BLaER1 treated with 17β-estradiol and CSF1 and Interleukin-3, amounts not matched to agents 10 nM and 100 nM (cell line): ENCODE measurements around the gene CENPM.
"Not testable (repeated sequence)": the region's sequence is repeated elsewhere in the genome, so short reads cannot be mapped to it uniquely, and the experiment has no call there.

Experiments used
- H3K27ac ChIP-seq, 11 experiments: shearing (Covaris generic); formaldehyde crosslinking; 2 replicates each; pipeline ENCODE4 v1.8.1; 2022
- H3K27me3 ChIP-seq, 11 experiments: shearing (Covaris generic); formaldehyde crosslinking; 2 replicates each; pipeline ENCODE4 v1.8.1; 2022
- H3K36me3 ChIP-seq, 11 experiments: shearing (Covaris generic); formaldehyde crosslinking; 2 replicates each; pipeline ENCODE4 v1.8.1; 2022
- H3K4me1 ChIP-seq, 10 experiments: shearing (Covaris generic); formaldehyde crosslinking; 2 replicates each; pipeline ENCODE4 v1.8.1; 2022
- H3K4me2 ChIP-seq, 11 experiments: shearing (Covaris generic); formaldehyde crosslinking; 2 replicates each; pipeline ENCODE4 v1.8.1; 2022
- H3K4me3 ChIP-seq, 10 experiments: shearing (Covaris generic); formaldehyde crosslinking; 2 replicates each; pipeline ENCODE4 v1.8.1; 2022
- H3K9ac ChIP-seq, 11 experiments: shearing (Covaris generic); formaldehyde crosslinking; 2 replicates each; pipeline ENCODE4 v1.8.1; 2022
- H3K9me3 ChIP-seq, 11 experiments: shearing (Covaris generic); formaldehyde crosslinking; replicated peaks in 1 of 11; 2 replicates each; pipeline ENCODE4 v1.8.1; 2022
- H4K20me1 ChIP-seq, 11 experiments: shearing (Covaris generic); formaldehyde crosslinking; 2 replicates each; pipeline ENCODE4 v1.8.1; 2022
- Cebpa-rat ChIP-seq, 11 experiments: shearing (Covaris generic); IDR thresholded peaks; 2 replicates each; pipeline ENCODE4 v1.8.1; 2022

CENPM gene

DNA sequence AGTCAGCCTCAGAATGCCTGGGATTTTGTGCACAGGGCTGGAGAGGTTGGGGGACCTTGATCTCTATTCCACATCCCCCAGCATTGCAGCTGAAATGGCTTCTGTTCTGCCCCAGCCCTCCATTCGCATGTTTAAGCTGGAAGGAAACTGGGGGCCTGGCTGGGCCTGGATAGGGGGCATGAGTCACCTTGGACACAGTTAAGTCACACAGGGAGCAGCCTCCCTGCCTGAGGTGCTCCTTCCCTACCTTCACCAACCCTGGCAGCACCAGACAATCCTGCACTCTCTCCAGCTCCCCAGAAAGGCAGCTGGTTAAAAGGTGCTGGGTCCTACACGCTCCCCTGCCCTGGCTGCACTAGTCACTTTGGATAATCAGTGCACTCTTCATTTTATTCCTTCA lies 5.8 kb upstream of the CENPM start:
- Histone ChIP-seq H4K20me1 (0 out of 22 replicates have a peak, but pooled peaks cover 0 to 10% (median 0%) of the 10 kb centered on the region in 11 experiments), H3K4me2 (peak overlapping the region; percentile 29 to 99 (median 72); a peak in 21 of 22 replicates), H3K9me3 (no peaks in the 10 kb centered on the region), H3K27me3 (no peaks in the 10 kb centered on the region), H3K9ac (0 out of 22 replicates have a peak overlapping the region, but pooled peaks of 1 of the 11 experiments have one; percentile 2), H3K36me3 (no peaks in the 10 kb centered on the region), H3K27ac (0 out of 22 replicates have a peak overlapping the region, but pooled peaks of 2 of the 11 experiments have one; percentile 11 to 31), H3K4me1 (peaks cover 24 to 68% (median 59%) of the 10 kb centered on the region in 10 experiments), H3K4me3 (no peak overlapping the region)
- TF ChIP-seq Cebpa-rat (IDR thresholded peaks at IDR 0.05), result no peak

DNA sequence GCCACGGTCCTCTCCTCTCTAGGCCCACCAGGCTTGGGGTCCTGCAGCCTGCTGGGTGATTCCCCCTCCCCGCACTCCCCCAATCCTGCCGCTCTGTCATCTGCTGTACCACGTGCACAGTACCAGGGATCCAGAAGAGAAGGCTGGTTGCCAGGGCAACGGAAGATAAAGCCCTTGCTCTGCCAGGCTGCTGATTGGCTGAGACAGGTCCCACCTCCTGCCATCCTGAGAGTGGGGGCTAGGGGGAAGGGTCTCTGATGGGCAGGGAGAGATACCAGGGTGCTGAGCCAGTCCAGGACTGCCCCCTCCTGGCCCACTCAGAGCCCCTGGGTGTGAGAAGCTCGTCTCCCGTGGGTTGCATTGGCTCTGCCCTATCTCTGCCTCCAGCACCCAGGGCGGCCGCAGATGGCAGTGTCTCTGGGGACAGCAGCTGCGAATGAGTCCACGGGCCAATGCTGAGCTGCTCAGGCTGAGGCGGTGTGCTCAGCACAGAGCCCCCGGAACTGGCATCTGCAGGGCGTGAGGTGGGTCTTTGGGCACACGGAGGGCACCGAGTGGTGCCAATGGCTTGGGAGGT lies 5.0 kb upstream of the CENPM start, which contains the start of gene SMIM45:
Gene SMIM45 (plus strand): TSS at position 253 of the 577 bp plus-strand sequence.
- Histone ChIP-seq H3K4me2 (peak within 1 kb of the TSS; percentile 29 to 99 (median 72)), H3K4me1 (peaks cover 30 to 71% (median 66%) of the 10 kb centered on the region in 10 experiments)

DNA sequence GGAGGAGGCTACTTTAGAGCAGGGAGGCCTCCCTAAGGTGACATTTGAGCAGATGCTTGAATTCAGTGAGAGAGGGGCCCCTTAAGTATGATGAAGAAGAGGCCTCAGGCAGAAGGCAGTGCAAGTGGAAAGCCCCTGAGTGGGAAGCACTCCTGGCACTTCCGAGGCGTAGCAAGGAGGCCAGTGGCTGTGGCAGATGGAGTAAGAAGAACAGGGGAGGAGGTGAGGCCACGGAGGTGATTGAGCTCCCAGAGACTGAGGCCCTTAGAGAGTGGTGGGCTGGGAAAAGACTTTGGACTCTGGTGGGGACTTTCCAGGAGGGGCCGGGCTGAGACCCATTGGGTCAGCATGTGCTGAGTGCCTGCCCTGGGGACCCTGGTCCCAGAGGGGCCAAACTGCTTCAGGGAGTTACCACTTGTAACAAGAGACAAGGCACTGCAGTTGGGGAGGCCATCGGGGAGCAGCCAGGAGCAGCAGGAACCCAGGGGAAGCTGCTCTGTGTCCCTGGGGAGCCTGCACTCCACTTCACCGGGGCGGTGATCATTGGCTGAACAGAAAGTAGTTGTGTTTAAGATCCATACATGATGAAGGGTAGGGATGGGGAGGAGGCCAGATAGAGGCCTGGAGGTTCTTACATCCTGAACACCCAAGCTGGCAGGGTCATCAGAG lies 2.5 kb upstream of the CENPM start:
- Histone ChIP-seq H3K9ac (peak overlapping the region in 9 of 11 experiments; percentile 13 to 64 (median 58); a peak in 16 of 22 replicates), H3K36me3 (peaks cover 0 to 10% (median 7%) of the 10 kb centered on the region in 11 experiments; a peak in 10 of 22 replicates), H3K4me3 (peak overlapping the region in 1 of 10 experiments; percentile 13; a peak in 1 of 20 replicates), H4K20me1 (0 out of 22 replicates have a peak, but pooled peaks cover 0 to 10% (median 0%) of the 10 kb centered on the region in 11 experiments), H3K9me3 (no peaks in the 10 kb centered on the region), H3K27me3 (no peaks in the 10 kb centered on the region), H3K4me1 (peaks cover 45 to 89% (median 82%) of the 10 kb centered on the region in 10 experiments), H3K4me2 (peak overlapping the region; percentile 18 to 99 (median 95)), H3K27ac (peak overlapping the region in 8 of 11 experiments; percentile 7 to 62 (median 34); a peak in 10 of 22 replicates)
- no peak for TF ChIP-seq Cebpa-rat (IDR thresholded peaks at IDR 0.05)

More for the DNA sequence above, 5.0 kb upstream of the CENPM start, which contains the start of gene SMIM45:
- H4K20me1 ChIP-seq, result 0 out of 22 replicates have a peak, but pooled peaks cover 0 to 10% (median 0%) of the 10 kb centered on the region in 11 experiments
- no peaks in the 10 kb centered on the region for H3K36me3 ChIP-seq
- H3K4me3 ChIP-seq, result no peak within 1 kb of the TSS
- no peaks in the 10 kb centered on the region for H3K27me3 ChIP-seq
- peak within 1 kb of the TSS in 5 of 11 experiments; percentile 2 to 50 (median 12); a peak in 2 of 22 replicates for H3K9ac ChIP-seq
- no peak for TF ChIP-seq Cebpa-rat (IDR thresholded peaks at IDR 0.05)
- H3K27ac ChIP-seq, result peak within 1 kb of the TSS in 2 of 11 experiments; percentile 11 to 31; a peak in 1 of 22 replicates
- H3K9me3 ChIP-seq, result no peaks in the 10 kb centered on the region

DNA sequence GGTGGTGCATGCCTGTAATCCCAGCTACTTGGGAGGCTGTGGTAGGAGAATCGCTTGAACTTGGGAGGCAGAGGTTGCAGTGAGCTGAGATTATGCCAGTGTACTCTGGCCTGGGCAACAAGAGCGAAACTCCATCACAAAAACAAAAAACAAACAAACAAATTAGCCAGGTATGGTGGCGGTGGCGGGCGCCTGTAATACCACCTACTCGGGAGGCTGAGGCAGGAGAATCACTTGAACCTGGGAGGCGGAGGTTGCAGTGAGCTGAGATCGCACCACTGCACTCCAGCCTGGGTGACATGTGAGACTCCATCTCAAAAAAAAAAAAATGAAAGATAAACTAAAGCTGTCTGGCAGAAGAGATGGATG lies 2.0 kb upstream of the CENPM start:
- H3K9me3 ChIP-seq, H3K4me3 ChIP-seq, H3K27me3 ChIP-seq: not testable (repeated sequence)
- Histone ChIP-seq H3K4me2 (peak overlapping the region; percentile 18 to 99 (median 95); a peak in 21 of 22 replicates), H3K9ac (peak overlapping the region in 5 of 11 experiments; percentile 13 to 64 (median 58); a peak in 6 of 22 replicates), H3K36me3 (peaks cover 0 to 15% (median 12%) of the 10 kb centered on the region in 11 experiments; a peak in 10 of 22 replicates), H3K4me1 (peaks cover 46 to 91% (median 86%) of the 10 kb centered on the region in 10 experiments), H4K20me1 (0 out of 22 replicates have a peak, but pooled peaks cover 0 to 10% (median 0%) of the 10 kb centered on the region in 11 experiments), H3K27ac (peak overlapping the region in 2 of 11 experiments; percentile 35 to 59; a peak in 3 of 22 replicates)

DNA sequence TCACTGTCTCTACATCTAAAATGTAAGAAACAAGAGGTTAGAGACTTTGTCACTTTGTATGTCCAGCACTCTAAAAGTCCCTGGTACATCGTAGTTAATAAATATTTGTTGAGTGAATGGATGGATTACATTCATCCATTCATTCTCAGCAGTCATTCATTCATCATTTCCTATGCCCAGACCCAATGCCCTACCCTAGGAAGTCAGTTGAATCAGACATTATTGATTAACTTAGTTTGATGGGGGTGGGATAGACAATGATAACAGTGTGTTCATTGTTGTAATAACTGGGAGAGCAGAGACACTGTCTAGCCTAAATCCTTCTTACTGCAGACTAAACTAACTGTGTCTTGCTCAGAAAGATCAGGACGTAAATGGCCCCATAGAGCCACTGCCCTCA lies 1.2 kb upstream of the CENPM start:
- Histone ChIP-seq H3K4me1 (peaks cover 53 to 94% (median 90%) of the 10 kb centered on the region in 10 experiments), H3K4me2 (peak overlapping the region in 9 of 11 experiments; percentile 88 to 99 (median 95); a peak in 19 of 22 replicates)

DNA sequence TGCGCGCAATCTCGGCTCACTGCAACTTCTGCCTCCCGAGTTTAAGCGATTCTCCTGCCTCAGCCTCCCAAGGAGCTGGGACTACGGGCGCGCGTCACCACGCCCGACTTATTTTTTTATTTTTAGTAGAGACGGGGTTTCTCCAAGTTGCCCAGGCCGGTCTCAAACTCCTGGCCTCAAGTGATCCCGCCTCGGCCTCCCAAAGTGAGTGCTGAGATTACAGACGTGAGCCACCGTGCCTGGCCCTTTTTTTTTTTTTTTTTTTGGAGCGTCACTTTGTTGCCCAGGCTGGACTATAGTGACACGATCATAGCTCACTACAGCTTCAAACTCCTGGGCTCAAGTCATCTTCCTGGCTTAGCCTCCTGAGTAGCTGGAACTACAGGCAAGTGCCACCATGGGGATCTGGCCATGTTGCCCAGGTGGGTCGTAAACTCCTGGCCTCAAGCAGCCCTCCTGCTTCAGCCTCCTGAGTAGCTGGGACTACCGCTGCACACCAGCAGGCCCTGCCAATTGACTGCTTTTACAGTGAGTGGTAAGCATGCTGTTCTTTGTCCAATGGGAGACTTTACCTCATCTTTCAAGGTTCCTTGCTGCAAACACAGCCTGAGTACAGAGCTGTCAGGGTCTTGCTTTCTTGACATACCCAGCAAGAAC lies 600 bp upstream of the CENPM start:
- Histone ChIP-seq H3K9me3 (no peaks in the 10 kb centered on the region), H4K20me1 (peaks cover 0 to 11% (median 0%) of the 10 kb centered on the region in 11 experiments; a peak in 3 of 22 replicates), H3K27ac (peak overlapping the region in 9 of 11 experiments; percentile 59 to 89 (median 88); a peak in 17 of 22 replicates), H3K4me1 (peaks cover 49 to 93% (median 88%) of the 10 kb centered on the region in 10 experiments), H3K36me3 (peaks cover 0 to 29% (median 25%) of the 10 kb centered on the region in 11 experiments; a peak in 15 of 22 replicates), H3K4me3 (peak overlapping the region; percentile 68 to 93 (median 84); a peak in 19 of 20 replicates), H3K9ac (peak overlapping the region; percentile 47 to 91 (median 88); a peak in 20 of 22 replicates), H3K4me2 (peak overlapping the region; percentile 88 to 99 (median 96)), H3K27me3 (no peaks in the 10 kb centered on the region)
- TF ChIP-seq Cebpa-rat (IDR thresholded peaks at IDR 0.05), result no peak

More for the DNA sequence above, 1.2 kb upstream of the CENPM start:
- no peak for TF ChIP-seq Cebpa-rat (IDR thresholded peaks at IDR 0.05)
- H4K20me1 ChIP-seq, result peaks cover 0 to 10% (median 0%) of the 10 kb centered on the region in 11 experiments; a peak in 2 of 22 replicates
- H3K9me3 ChIP-seq, result no peaks in the 10 kb centered on the region
- peak overlapping the region in 3 of 10 experiments; percentile 15 to 74 (median 17); a peak in 3 of 20 replicates for H3K4me3 ChIP-seq
- peak overlapping the region in 2 of 11 experiments; percentile 7 to 86; a peak in 1 of 22 replicates for H3K27ac ChIP-seq
- H3K36me3 ChIP-seq, result peaks cover 0 to 23% (median 20%) of the 10 kb centered on the region in 11 experiments; a peak in 15 of 22 replicates
- H3K9ac ChIP-seq, result peak overlapping the region in 5 of 11 experiments; percentile 86 to 91 (median 89); a peak in 7 of 22 replicates
- H3K27me3 ChIP-seq, result no peaks in the 10 kb centered on the region

DNA sequence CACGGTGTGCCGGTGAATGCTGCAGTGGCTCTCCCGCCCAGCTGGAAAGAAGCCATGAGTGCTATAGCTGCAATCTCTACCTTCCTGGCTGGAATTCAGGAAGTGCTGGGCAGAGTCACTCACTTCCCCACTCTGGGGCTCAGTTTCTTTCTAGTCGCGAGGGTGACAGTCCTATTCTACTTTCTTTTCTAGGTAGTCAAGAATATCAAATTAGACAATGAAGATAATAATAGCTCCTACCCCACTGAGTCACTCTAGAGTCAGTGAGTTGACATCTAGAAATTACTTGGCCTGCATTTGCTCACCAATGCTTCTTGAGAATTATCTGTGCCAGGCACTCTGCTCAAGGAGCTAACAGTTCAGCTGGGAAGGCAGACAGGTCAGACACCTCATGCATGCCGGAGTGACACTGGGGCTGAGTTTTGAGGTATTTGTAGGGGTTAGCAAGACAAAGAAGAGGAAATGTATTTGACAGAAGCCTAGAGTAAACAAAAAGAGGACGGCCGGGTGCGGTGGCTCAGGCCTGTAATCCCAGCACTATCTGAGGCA lies 3.2 kb downstream of the CENPM start:
- Histone ChIP-seq H3K4me2 (peak overlapping the region in 9 of 11 experiments; percentile 3 to 96 (median 49); a peak in 15 of 22 replicates), H3K27me3 (no peaks in the 10 kb centered on the region), H3K4me3 (no peak overlapping the region), H3K9ac (peak overlapping the region in 7 of 11 experiments; percentile 5 to 54 (median 29); a peak in 10 of 22 replicates), H4K20me1 (peaks cover 0 to 33% (median 18%) of the 10 kb centered on the region in 11 experiments; a peak in 13 of 22 replicates), H3K27ac (no peak overlapping the region), H3K4me1 (peaks cover 56 to 86% (median 80%) of the 10 kb centered on the region in 10 experiments), H3K36me3 (peaks cover 0 to 59% (median 42%) of the 10 kb centered on the region in 11 experiments; a peak in 15 of 22 replicates), H3K9me3 (no peaks in the 10 kb centered on the region)
- TF ChIP-seq Cebpa-rat (IDR thresholded peaks at IDR 0.05), result no peak
